Activated CD8-positive, alpha-beta T cell treated with anti-CD3 and anti-CD28 coated beads for 36 hours (primary cell): ENCODE results near the gene DDC. TPM values are rescaled to one million over a fixed set of nuclear protein-coding genes. Genes with fewer than 3 reads are reported as not detected.

ENCODE experiments used
- ATAC-seq: fragments of 200-7000 bp; cut with Tn5 transposase; one replicate; pipeline ENCODE4 v1.10.0; 2021; ENCODE audit warnings: mild to moderate bottlenecking, moderate library complexity
- CTCF ChIA-PET: fragments of 350-600 bp; sonication (Branson Sonifier 250); formaldehyde crosslinking; loops from one replicate; lab custom pipeline; 2021; ENCODE audit warnings: antibody characterized with exemption; lab: Charles Lee
- POLR2A ChIA-PET: fragments of 350-600 bp; sonication (Branson Sonifier 250); formaldehyde crosslinking; loops from one replicate; lab custom pipeline; 2021; ENCODE audit warnings: antibody characterized with exemption; lab: Charles Lee
- DNase-seq: peaks from one replicate; pipeline ENCODE4 v3.0.0-alpha.2; 2020
- H3K27ac Mint-ChIP-seq: one replicate; pipeline ENCODE4 v1.8.0; 2021; ENCODE audit warnings: mild to moderate bottlenecking, mixed read lengths
- H3K27me3 Mint-ChIP-seq: one replicate; pipeline ENCODE4 v1.8.0; 2021; ENCODE audit warnings: mixed read lengths
- H3K36me3 Mint-ChIP-seq: one replicate; pipeline ENCODE4 v1.8.0; 2021; ENCODE audit warnings: low read depth, mixed read lengths
- H3K4me1 Mint-ChIP-seq: one replicate; pipeline ENCODE4 v1.8.0; 2021; ENCODE audit warnings: low read depth, mixed read lengths
- H3K4me3 Mint-ChIP-seq: one replicate; pipeline ENCODE4 v1.8.0; 2021; ENCODE audit warnings: mild to moderate bottlenecking, moderate library complexity, mixed read lengths
- H3K9me3 Mint-ChIP-seq: one replicate; pipeline ENCODE4 v1.8.0; 2021; ENCODE audit warnings: mixed read lengths
- CTCF ChIP-seq: fragments of 200-600 bp; IDR thresholded peaks from one replicate; pipeline ENCODE4 v1.8.0; 2022; ENCODE audit warnings: antibody characterized with exemption, mild to moderate bottlenecking
- intact Hi-C: fragments of 100-400 bp; cut with micrococcal nuclease; formaldehyde crosslinking; loops from one replicate; pipeline ENCODE4 v1.10.0; 2022
- total RNA-seq, 2 experiments: library from RNA; stranded (reverse); gene quantifications; one replicate each; pipeline ENCODE4 v1.2.3, GENCODE V29; 2021

DDC gene
- total RNA-seq, 2 experiments from 2014 or later, result 0.36 to 1.2 TPM

GRCh38 chr7:50428911-50429310 is 136.3 kb downstream of the DDC start:
- ChIA-PET CTCF (interaction anchor here (5.5 kb wide), 1 partner anchor 10 kb away, joined by 46 read pairs; no protein-coding TSS in a partner anchor), POLR2A (interaction anchor here (0.6 kb wide), 1 partner anchor 18 kb away, joined by 3 read pairs; no protein-coding TSS in a partner anchor)
- no peaks in the 10 kb centered on the region for H3K27me3 Mint-ChIP-seq
- H3K4me3 Mint-ChIP-seq, result no peak overlapping the region
- TF ChIP-seq CTCF, result no peak
- H3K9me3 Mint-ChIP-seq, result no peaks in the 10 kb centered on the region
- H3K4me1 Mint-ChIP-seq, result no peaks in the 10 kb centered on the region
- H3K36me3 Mint-ChIP-seq, result no peaks in the 10 kb centered on the region
- DNase-seq (no peak), ATAC-seq (no peak)
- intact Hi-C loops, result no loop called here
- H3K27ac Mint-ChIP-seq, result no peak overlapping the region

GRCh38 chr7:50427518-50427917 is 137.7 kb downstream of the DDC start:
- Mint-ChIP-seq H3K9me3 (no peaks in the 10 kb centered on the region), H3K4me3 (no peak overlapping the region)
- POLR2A ChIA-PET, result no interaction called here

GRCh38 chr7:50426280-50427045 is 138.7 kb downstream of the DDC start:
- no peaks in the 10 kb centered on the region for H3K4me1 Mint-ChIP-seq
- H3K27ac Mint-ChIP-seq, result no peak overlapping the region
- H3K9me3 Mint-ChIP-seq, result no peaks in the 10 kb centered on the region
- H3K4me3 Mint-ChIP-seq, result no peak overlapping the region
- ChIA-PET CTCF (interaction anchor here (0.9 to 5.5 kb wide), 6 partner anchors 8 to 334 kb away, joined by 3 to 46 read pairs (median 4); no protein-coding TSS in a partner anchor), POLR2A (interaction anchor here (0.7 kb wide), 1 partner anchor 240 kb away, joined by 3 read pairs; no protein-coding TSS in a partner anchor)
- ATAC-seq, result no peak
- no peaks in the 10 kb centered on the region for H3K27me3 Mint-ChIP-seq
- no peak for DNase-seq
- intact Hi-C loops, result no loop called here
- no peaks in the 10 kb centered on the region for H3K36me3 Mint-ChIP-seq
- TF ChIP-seq CTCF, result no peak

More at GRCh38 chr7:50427518-50427917, 137.7 kb downstream of the DDC start:
- DNase-seq (no peak), ATAC-seq (no peak)
- Mint-ChIP-seq H3K27ac (no peak overlapping the region), H3K36me3 (no peaks in the 10 kb centered on the region), H3K4me1 (no peaks in the 10 kb centered on the region), H3K27me3 (no peaks in the 10 kb centered on the region)
- no peak for TF ChIP-seq CTCF
- CTCF ChIA-PET, result interaction anchor here (1.0 to 5.5 kb wide), 6 partner anchors 9 to 335 kb away, joined by 3 to 46 read pairs (median 3); no protein-coding TSS in a partner anchor
- intact Hi-C loops, result no loop called here

GRCh38 chr7:50425318-50425717 is 139.9 kb downstream of the DDC start:
- Mint-ChIP-seq H3K4me3 (no peak overlapping the region), H3K4me1 (no peaks in the 10 kb centered on the region), H3K27me3 (no peaks in the 10 kb centered on the region), H3K36me3 (no peaks in the 10 kb centered on the region), H3K9me3 (no peaks in the 10 kb centered on the region), H3K27ac (no peak overlapping the region)
- TF ChIP-seq CTCF, result no peak
- intact Hi-C loops, result no loop called here
- no peak for DNase-seq
- ChIA-PET CTCF (interaction anchor here (1.0 to 1.2 kb wide), 2 partner anchors 20 to 22 kb away, joined by 3 read pairs; no protein-coding TSS in a partner anchor), POLR2A (interaction anchor here (1.5 kb wide), 1 partner anchor 13 kb away, joined by 7 read pairs; no protein-coding TSS in a partner anchor)
- no peak for ATAC-seq

GRCh38 chr7:50423860-50424259 is 141.3 kb downstream of the DDC start:
- H3K9me3 Mint-ChIP-seq, result no peaks in the 10 kb centered on the region
- ChIA-PET POLR2A (interaction anchor here (1.5 kb wide), 1 partner anchor 12 kb away, joined by 7 read pairs; no protein-coding TSS in a partner anchor), CTCF (interaction anchor here (1.1 to 1.5 kb wide), 5 partner anchors 9 to 331 kb away, joined by 3 to 5 read pairs (median 4); partner anchors contain the start of gene ZPBP)
- no peaks in the 10 kb centered on the region for H3K4me1 Mint-ChIP-seq
- H3K27me3 Mint-ChIP-seq, result no peaks in the 10 kb centered on the region
- DNase-seq (no peak), ATAC-seq (no peak)
- no peaks in the 10 kb centered on the region for H3K36me3 Mint-ChIP-seq
- intact Hi-C loops, result no loop called here
- no peak overlapping the region for H3K27ac Mint-ChIP-seq
- no peak overlapping the region for H3K4me3 Mint-ChIP-seq
- TF ChIP-seq CTCF, result no peak
